K562 (cell line): ENCODE measurements around the gene ITPRIP.

Source experiments
- ATF6 ChIP-seq: sonication (generic); formaldehyde crosslinking; IDR thresholded peaks from 2 replicates; pipeline ENCODE4 v1.4.0; 2020; ENCODE audit warnings: mild to moderate bottlenecking, missing genetic modification reagents
- CHD2 ChIP-seq: IDR thresholded peaks from 2 replicates; pipeline ENCODE4 v1.6.1; 2011; ENCODE audit warnings: low read depth, low read length

DNA sequence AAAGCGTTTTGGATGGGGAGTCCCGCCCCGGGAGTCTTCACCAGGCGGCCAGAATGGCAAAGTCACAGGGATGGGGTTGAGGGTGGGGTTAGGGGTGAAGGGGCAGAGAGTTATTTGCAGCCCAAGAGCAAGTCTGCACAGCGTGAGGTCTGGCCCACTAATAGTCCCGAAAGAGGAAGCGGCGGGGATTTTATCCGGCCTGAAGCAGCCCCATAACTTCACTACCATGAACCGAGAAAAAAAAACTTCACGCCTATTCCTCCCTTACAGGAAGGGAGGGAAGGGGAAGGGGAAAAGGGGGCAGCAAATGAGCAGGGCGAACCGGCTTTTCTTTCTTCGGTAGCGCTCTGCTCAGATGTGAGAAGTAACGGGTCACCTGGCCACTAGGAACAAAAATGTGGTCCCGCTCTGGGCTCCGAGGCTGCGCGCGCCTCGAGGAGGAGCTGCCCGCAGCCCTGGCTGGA is 712 bp downstream of the ITPRIP start:
- no peak for TF ChIP-seq ATF6 (CRISPR knock-in tag)
- TF ChIP-seq CHD2: no peak
